Mesenchymal stem cell (in vitro differentiated cells and primary cell): ENCODE measurements around the gene BEST4.

Experiments used
- DNase-seq: peaks from one replicate; pipeline ENCODE4 v3.0.0-alpha.2; 2013
- H2AFZ ChIP-seq: one replicate; pipeline ENCODE4 v1.6.1; 2013; ENCODE audit warnings: low read depth, mild to moderate bottlenecking, control low read depth, inconsistent platforms, low read length, moderate library complexity
- H2AK5ac ChIP-seq: 2 replicates; pipeline ENCODE4 v1.6.1; 2013; ENCODE audit warnings: low read length, moderate library complexity, mild to moderate bottlenecking, inconsistent platforms; ENCODE audit not compliant: severe bottlenecking
- H2BK120ac ChIP-seq: one replicate; pipeline ENCODE4 v1.6.1; 2013; ENCODE audit warnings: low read depth, mild to moderate bottlenecking, inconsistent platforms, low read length, moderate library complexity
- H2BK12ac ChIP-seq, 2 experiments: one replicate each; pipeline ENCODE4 v1.6.1; 2013; ENCODE audit warnings: inconsistent platforms in 2 of 2, low read length in 2 of 2, mild to moderate bottlenecking in 2 of 2, moderate library complexity in 2 of 2, control low read depth in 1 of 2
- H2BK15ac ChIP-seq: one replicate; pipeline ENCODE4 v1.6.1; 2013; ENCODE audit warnings: mild to moderate bottlenecking, low read depth, inconsistent platforms; ENCODE audit not compliant: poor library complexity, severe bottlenecking
- H2BK5ac ChIP-seq: 2 replicates; pipeline ENCODE4 v1.6.1; 2013; ENCODE audit warnings: low read depth, mild to moderate bottlenecking, low read length, control low read depth, inconsistent platforms; ENCODE audit not compliant: poor library complexity, severe bottlenecking
- H3K14ac ChIP-seq, 2 experiments: one replicate each; pipeline ENCODE4 v1.6.1; 2013; ENCODE audit warnings: inconsistent platforms in 2 of 2, low read length in 2 of 2, control low read depth in 1 of 2, mild to moderate bottlenecking in 1 of 2, moderate library complexity in 1 of 2
- H3K18ac ChIP-seq, 2 experiments: one replicate each; pipeline ENCODE4 v1.6.1; 2013; ENCODE audit warnings: inconsistent platforms in 2 of 2, low read length in 2 of 2, control low read depth in 1 of 2, low read depth in 1 of 2, mild to moderate bottlenecking in 1 of 2
- H3K23ac ChIP-seq, 2 experiments: one replicate each; pipeline ENCODE4 v1.6.1; 2013; ENCODE audit warnings: inconsistent platforms in 2 of 2, low read length in 2 of 2, mild to moderate bottlenecking in 2 of 2, moderate library complexity in 2 of 2, control low read depth in 1 of 2
- H3K27ac ChIP-seq: 2 replicates; pipeline ENCODE4 v1.5.1; 2013; ENCODE audit warnings: mild to moderate bottlenecking, moderate library complexity, low read length, control low read depth, inconsistent platforms; ENCODE audit not compliant: poor library complexity, severe bottlenecking
- H3K27me3 ChIP-seq, 2 experiments: 2 replicates each; pipeline versions ENCODE4 v1.6.1 to v1.7.0; 2013; ENCODE audit warnings: low read length in 2 of 2, mild to moderate bottlenecking in 2 of 2, moderate library complexity in 2 of 2, control low read depth in 1 of 2, inconsistent platforms in 1 of 2; ENCODE audit not compliant: control insufficient read depth in 1 of 2, insufficient read depth in 1 of 2
- H3K36me3 ChIP-seq, 2 experiments: 2 replicates each; pipeline versions ENCODE4 v1.6.1 to v1.7.0; 2013; ENCODE audit warnings: low read length in 2 of 2, control low read depth in 1 of 2, inconsistent platforms in 1 of 2, low read depth in 1 of 2, mild to moderate bottlenecking in 1 of 2; ENCODE audit not compliant: insufficient read depth in 2 of 2, control insufficient read depth in 1 of 2
- H3K4ac ChIP-seq, 2 experiments: one replicate each; pipeline ENCODE4 v1.6.1; 2013; ENCODE audit warnings: inconsistent platforms in 2 of 2, low read length in 2 of 2, mild to moderate bottlenecking in 2 of 2, moderate library complexity in 2 of 2, control low read depth in 1 of 2, low read depth in 1 of 2
- H3K4me1 ChIP-seq: 2 replicates; pipeline ENCODE4 v1.6.1; 2013; ENCODE audit warnings: low read depth, low read length, control low read depth; ENCODE audit not compliant: control insufficient read depth, insufficient read depth
- H3K4me2 ChIP-seq: 2 replicates; pipeline ENCODE4 v1.6.1; 2013; ENCODE audit warnings: low read length, mild to moderate bottlenecking, inconsistent platforms; ENCODE audit not compliant: poor library complexity, severe bottlenecking
- H3K4me3 ChIP-seq, 2 experiments: 2 replicates each; pipeline versions ENCODE4 v1.5.1 to v1.7.0; 2013; ENCODE audit warnings: low read length in 2 of 2, mild to moderate bottlenecking in 2 of 2, control low read depth in 1 of 2, low read depth in 1 of 2; ENCODE audit not compliant: insufficient read depth in 1 of 2
- H3K79me1 ChIP-seq: replicated peaks from 2 replicates; pipeline ENCODE4 v1.6.1; 2013; ENCODE audit warnings: mild to moderate bottlenecking, control low read depth, low read length, inconsistent platforms; ENCODE audit not compliant: poor library complexity, severe bottlenecking
- H3K9ac ChIP-seq: 2 replicates; pipeline ENCODE4 v1.7.0; 2013; ENCODE audit warnings: mild to moderate bottlenecking, low read length, moderate library complexity
- H3K9me3 ChIP-seq: 2 replicates; pipeline ENCODE4 v1.7.0; 2013; ENCODE audit warnings: mild to moderate bottlenecking, low read length; ENCODE audit not compliant: control insufficient read depth
- H4K8ac ChIP-seq: one replicate; pipeline ENCODE4 v1.6.1; 2013; ENCODE audit warnings: inconsistent platforms, mild to moderate bottlenecking, low read length, moderate library complexity
- H4K91ac ChIP-seq: one replicate; pipeline ENCODE4 v1.6.1; 2013; ENCODE audit warnings: mild to moderate bottlenecking, low read length, inconsistent platforms
- WGBS: methylation state at CpG from one replicate; pipeline ENCODE4 v1.1.7; 2013; ENCODE audit warnings: mixed read lengths; 5-methylcytosine and 5-hydroxymethylcytosine counted together

Gene BEST4

DNA sequence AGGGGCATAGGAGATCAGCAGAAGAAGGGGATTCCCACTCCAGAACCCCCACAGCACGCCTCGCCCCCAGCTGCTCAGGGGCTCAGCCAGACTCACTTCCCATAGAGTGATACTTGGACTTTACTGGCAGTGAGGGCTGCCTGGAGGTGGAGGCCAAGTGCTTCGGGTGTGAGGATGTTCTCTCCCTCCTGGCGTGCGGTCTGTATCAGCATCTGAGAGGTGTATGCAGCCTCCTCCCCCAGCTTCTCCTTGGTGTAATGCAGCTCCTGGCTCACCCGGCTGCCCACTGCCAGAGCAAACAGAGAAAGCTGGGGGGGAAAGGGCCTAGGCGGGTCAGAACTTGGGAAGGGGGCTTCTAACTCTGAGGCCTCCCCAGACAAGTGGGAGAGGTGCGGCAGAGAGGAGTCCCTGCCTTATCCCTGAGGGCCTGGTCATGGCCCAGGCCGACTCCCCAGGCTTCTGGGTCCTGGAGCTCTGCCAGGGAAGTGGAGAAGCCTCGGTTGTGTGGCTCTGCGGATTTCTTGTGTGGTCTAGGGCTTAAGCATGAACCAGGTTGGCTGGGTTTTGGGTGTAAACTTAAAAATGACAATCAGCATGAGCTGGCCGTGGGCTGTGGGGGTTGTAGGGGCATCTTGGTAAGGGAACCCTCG lies 44.2 kb upstream of the BEST4 start:
- Histone ChIP-seq H3K14ac (no peak overlapping the region), H3K9ac (no peak overlapping the region), H3K79me1 (no peaks in the 10 kb centered on the region), H2BK12ac (no peak overlapping the region), H3K9me3 (no peaks in the 10 kb centered on the region), H2BK5ac (no peak overlapping the region), H2AFZ (no peak overlapping the region), H3K4me2 (no peak overlapping the region), H4K8ac (no peak overlapping the region), H4K91ac (no peak overlapping the region), H3K36me3 (no peaks in the 10 kb centered on the region), H3K4me1 (peaks cover 4% of the 10 kb centered on the region), H3K27ac (no peak overlapping the region), H2BK15ac (no peak overlapping the region), H3K4me3 (no peak overlapping the region), H3K18ac (no peak overlapping the region), H2BK120ac (no peak overlapping the region), H2AK5ac (no peak overlapping the region), H3K27me3 (no peaks in the 10 kb centered on the region), H3K4ac (no peak overlapping the region), H3K23ac (no peak overlapping the region)
- no peak for DNase-seq
- 84% methylated on average over 11 of the region's 13 CpGs for WGBS

DNA sequence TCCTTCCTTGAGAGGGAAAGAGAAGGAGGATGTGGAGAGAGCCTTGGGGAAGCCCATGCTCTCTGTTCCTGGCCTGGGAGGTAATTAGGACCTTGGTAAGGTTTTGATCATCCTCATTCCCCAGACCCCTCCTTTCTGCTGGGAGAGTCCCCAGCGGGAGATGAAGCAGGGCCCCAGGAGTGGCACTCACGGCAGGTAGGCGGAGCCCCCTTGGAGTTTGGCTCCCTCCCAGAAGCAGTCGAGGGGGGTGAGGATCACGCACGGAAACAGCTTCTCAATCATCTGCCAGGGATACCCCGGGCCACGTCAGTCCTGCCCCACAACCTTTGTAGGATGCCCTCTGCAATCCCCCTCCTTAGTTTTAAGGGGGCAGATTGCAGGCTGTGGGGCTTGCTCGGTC lies 43.5 kb upstream of the BEST4 start:
- no peaks in the 10 kb centered on the region for H3K79me1 ChIP-seq
- H2AK5ac ChIP-seq: no peak overlapping the region
- no peak for DNase-seq
- H2BK5ac ChIP-seq: no peak overlapping the region
- H3K9me3 ChIP-seq: no peaks in the 10 kb centered on the region
- no peak overlapping the region for H2BK15ac ChIP-seq
- H3K9ac ChIP-seq: no peak overlapping the region
- no peaks in the 10 kb centered on the region for H3K36me3 ChIP-seq
- 83% methylated on average over 9 of the region's 9 CpGs for WGBS
- H2AFZ ChIP-seq: no peak overlapping the region
- no peak overlapping the region for H3K4me2 ChIP-seq
- H3K18ac ChIP-seq: no peak overlapping the region
- H3K27me3 ChIP-seq: no peaks in the 10 kb centered on the region
- no peak overlapping the region for H3K4ac ChIP-seq
- H2BK12ac ChIP-seq: no peak overlapping the region
- no peak overlapping the region for H3K14ac ChIP-seq
- no peak overlapping the region for H4K8ac ChIP-seq
- H3K23ac ChIP-seq: no peak overlapping the region
- no peak overlapping the region for H3K27ac ChIP-seq
- H2BK120ac ChIP-seq: no peak overlapping the region
- H3K4me1 ChIP-seq: peaks cover 4% of the 10 kb centered on the region
- no peak overlapping the region for H4K91ac ChIP-seq
- no peak overlapping the region for H3K4me3 ChIP-seq

DNA sequence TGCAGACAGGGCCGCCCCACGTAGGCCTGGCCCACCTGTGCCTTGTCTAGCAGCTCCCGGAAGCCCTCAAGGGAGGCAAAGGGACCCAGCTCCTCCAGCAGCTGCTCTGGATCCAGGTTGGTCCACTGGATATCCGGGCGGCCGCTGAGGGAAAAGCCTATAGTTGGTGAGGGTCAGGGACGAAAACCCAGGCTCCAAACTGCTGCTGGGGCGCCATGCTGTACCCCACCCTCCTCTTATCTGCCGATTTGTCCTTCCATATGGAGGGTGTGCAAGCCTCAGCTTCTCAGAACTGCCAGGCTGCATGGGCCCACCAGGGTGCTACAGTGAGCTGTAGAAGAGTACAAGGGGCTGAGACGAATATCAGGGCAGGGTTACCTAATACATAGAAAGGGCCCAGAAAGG lies 42.9 kb upstream of the BEST4 start:
- Histone ChIP-seq H4K8ac (no peak overlapping the region), H3K4me2 (no peak overlapping the region), H3K27me3 (no peaks in the 10 kb centered on the region), H3K79me1 (no peaks in the 10 kb centered on the region), H2BK12ac (no peak overlapping the region), H2AFZ (no peak overlapping the region), H3K9ac (no peak overlapping the region), H3K4me1 (peaks cover 6% of the 10 kb centered on the region), H2BK120ac (no peak overlapping the region), H3K23ac (no peak overlapping the region), H3K4ac (no peak overlapping the region), H3K14ac (no peak overlapping the region), H4K91ac (no peak overlapping the region), H3K4me3 (no peak overlapping the region), H3K18ac (no peak overlapping the region), H3K9me3 (no peaks in the 10 kb centered on the region), H3K36me3 (no peaks in the 10 kb centered on the region), H2BK5ac (no peak overlapping the region), H2BK15ac (no peak overlapping the region), H3K27ac (no peak overlapping the region), H2AK5ac (no peak overlapping the region)
- no peak for DNase-seq
- WGBS: 82% methylated on average over 10 of the region's 10 CpGs

DNA sequence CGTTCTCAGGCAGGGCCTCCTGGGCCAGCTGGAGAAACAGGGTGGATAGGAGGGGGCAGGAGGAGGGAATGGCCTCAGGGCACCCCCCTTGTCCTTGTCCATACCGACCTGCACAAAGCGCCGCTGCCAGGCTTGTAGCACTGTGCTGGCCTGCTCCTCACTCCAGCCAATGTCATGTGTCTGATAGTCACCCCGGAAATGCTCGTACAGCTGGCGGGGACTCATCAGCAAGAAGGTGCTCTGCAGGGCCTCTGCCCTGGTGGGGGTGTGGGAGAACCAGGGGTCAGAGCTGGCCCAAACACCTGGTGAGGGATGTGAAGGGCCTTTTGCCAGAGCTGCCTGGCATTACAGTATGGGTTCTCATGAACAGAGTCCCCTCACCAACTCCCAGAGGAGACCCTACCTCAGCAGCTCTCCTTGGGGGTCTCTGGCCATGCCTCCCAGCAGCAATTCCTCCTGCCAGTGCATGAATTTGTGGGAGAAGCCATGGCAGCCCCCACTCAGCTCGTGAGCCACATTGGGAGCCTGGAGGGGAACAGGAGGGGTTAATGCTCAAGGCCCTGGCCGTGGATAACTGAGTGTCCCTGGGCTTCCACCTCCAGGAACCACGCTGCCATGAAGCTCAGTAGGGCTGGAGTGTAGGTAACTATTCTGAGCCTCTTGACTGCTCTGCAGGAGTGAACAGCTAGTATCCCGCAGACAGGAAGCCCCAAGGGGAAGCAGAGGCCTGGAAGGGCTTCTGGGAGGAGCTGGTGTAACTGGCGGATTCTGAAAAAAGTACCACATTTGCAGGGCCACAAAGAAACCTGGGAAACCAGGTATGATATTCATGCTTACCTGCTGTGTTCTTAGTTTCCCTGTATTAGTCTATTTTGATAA lies 41.8 kb upstream of the BEST4 start:
- Histone ChIP-seq H3K27ac (no peak overlapping the region), H3K23ac (no peak overlapping the region), H3K36me3 (no peaks in the 10 kb centered on the region), H2BK5ac (no peak overlapping the region), H2AK5ac (no peak overlapping the region), H3K9me3 (no peaks in the 10 kb centered on the region), H3K14ac (no peak overlapping the region), H3K18ac (no peak overlapping the region), H3K9ac (no peak overlapping the region), H4K8ac (no peak overlapping the region), H3K4me1 (peaks cover 6% of the 10 kb centered on the region), H4K91ac (no peak overlapping the region), H2BK15ac (no peak overlapping the region), H3K4ac (no peak overlapping the region), H3K27me3 (no peaks in the 10 kb centered on the region), H3K79me1 (no peaks in the 10 kb centered on the region), H2BK12ac (no peak overlapping the region), H3K4me3 (no peak overlapping the region), H3K4me2 (no peak overlapping the region), H2BK120ac (no peak overlapping the region), H2AFZ (no peak overlapping the region)
- 93% methylated on average over 12 of the region's 12 CpGs for WGBS
- DNase-seq: no peak
